Measurements from ENCODE around the gene SLC29A3. TPM values are rescaled to one million over a fixed set of nuclear protein-coding genes. Genes with fewer than 3 reads are reported as not detected.

Gene SLC29A3
- total RNA-seq, 1 experiment from 2014 or later: 9.2 TPM

DNA sequence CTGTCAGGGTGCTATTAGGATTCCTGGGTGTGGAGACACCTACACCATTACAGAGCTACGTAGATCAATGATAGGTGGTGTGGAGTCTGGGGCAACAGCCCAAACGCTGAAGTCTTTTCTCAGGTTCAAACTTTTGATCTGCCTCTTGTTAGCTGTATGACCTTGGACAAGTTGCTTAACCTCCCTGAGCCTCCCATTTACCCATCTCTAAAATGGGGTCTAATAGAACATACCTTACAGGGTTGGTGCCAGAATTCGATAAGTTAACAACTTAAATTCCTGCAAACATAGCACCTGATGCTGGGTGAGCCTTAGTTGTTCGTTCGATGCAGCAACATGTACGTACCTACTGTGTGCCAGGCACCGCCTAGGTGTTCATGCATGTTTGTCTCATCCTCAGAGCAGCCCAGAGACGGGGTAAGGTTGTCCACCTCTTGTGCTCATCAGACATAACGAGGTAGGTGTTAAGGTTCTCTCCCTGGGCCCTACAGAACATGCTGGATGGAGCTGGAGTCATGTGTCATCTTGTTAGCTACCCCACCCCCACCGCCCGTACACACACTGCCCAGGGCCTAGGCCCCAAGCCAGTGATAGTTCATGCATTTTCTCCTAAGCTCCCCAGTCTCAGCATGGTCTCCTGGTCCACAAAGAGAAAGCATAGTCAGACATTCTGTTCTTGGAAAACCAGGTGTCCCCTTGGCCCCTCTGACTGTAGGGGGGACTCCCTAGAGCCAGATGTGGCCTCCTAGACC, 41.0 kb upstream of the SLC29A3 start:
- no peaks in the 10 kb centered on the region for H3K9me3 Mint-ChIP-seq

More for the DNA sequence above, 41.0 kb upstream of the SLC29A3 start:
- H4K5ac ChIP-seq (ENCODE audit: insufficient read length, low read depth, low read length): no peak overlapping the region
- no peak overlapping the region for H2BK120ac ChIP-seq (ENCODE audit: low read depth, low read length, poor library complexity, severe bottlenecking)
- Mint-ChIP-seq H3K4me3 (no peak overlapping the region), H3K27ac (peak overlapping the region in 1 of 3 experiments; percentile 82; a peak in 1 of 7 replicates), H3K27me3 (ENCODE audit: low read depth) (no peaks in the 10 kb centered on the region), H3K36me3 (ENCODE audit: insufficient read depth in 1 of 3, low read depth in 3 of 3) (peaks cover 7 to 15% (median 13%) of the 10 kb centered on the region in 3 experiments; a peak in 6 of 7 replicates), H3K4me1 (peaks cover 38 to 43% of the 10 kb centered on the region in 2 experiments)
- no peak overlapping the region for H4K91ac ChIP-seq (ENCODE audit: insufficient read length, low read depth, low read length)
- H3T11ph ChIP-seq (ENCODE audit: low read length): no peak overlapping the region
- no peak overlapping the region for H3K9ac ChIP-seq (ENCODE audit: extremely low read depth, insufficient read length, low read length)
- TF ChIP-seq, protein P1, sequence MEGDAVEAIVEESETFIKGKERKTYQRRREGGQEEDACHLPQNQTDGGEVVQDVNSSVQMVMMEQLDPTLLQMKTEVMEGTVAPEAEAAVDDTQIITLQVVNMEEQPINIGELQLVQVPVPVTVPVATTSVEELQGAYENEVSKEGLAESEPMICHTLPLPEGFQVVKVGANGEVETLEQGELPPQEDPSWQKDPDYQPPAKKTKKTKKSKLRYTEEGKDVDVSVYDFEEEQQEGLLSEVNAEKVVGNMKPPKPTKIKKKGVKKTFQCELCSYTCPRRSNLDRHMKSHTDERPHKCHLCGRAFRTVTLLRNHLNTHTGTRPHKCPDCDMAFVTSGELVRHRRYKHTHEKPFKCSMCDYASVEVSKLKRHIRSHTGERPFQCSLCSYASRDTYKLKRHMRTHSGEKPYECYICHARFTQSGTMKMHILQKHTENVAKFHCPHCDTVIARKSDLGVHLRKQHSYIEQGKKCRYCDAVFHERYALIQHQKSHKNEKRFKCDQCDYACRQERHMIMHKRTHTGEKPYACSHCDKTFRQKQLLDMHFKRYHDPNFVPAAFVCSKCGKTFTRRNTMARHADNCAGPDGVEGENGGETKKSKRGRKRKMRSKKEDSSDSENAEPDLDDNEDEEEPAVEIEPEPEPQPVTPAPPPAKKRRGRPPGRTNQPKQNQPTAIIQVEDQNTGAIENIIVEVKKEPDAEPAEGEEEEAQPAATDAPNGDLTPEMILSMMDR (conservative IDR thresholded peaks at IDR 0.05): no peak
- no peak overlapping the region for H2BK5ac ChIP-seq (ENCODE audit: insufficient read length, low read length)
- H3K27ac ChIP-seq (ENCODE audit: insufficient read length, low read depth, low read length): no peak overlapping the region
- no peak overlapping the region for H2AK5ac ChIP-seq (ENCODE audit: insufficient read length, low read length)
- no peak overlapping the region for H2BK20ac ChIP-seq (ENCODE audit: low read depth, low read length, poor library complexity, severe bottlenecking)
- no peak overlapping the region for H3K56ac ChIP-seq (ENCODE audit: insufficient read length, low read depth, low read length)
- H4K20me1 ChIP-seq (ENCODE audit: control insufficient read depth, insufficient read depth, insufficient read length): no peaks in the 10 kb centered on the region
- H2AFZ ChIP-seq (ENCODE audit: low read length): no peak overlapping the region
- DNase-seq: no peak
- no peak overlapping the region for H3K18ac ChIP-seq (ENCODE audit: insufficient read length, low read depth, low read length)
- peaks cover 5% of the 10 kb centered on the region; the same call in 1 of the 2 replicates for H3K4me1 ChIP-seq (ENCODE audit: insufficient read depth, low read length)
- H3K79me2 ChIP-seq (ENCODE audit: insufficient read depth, low read length): no peaks in the 10 kb centered on the region
- H3K79me1 ChIP-seq (ENCODE audit: insufficient read depth, low read depth, low read length, poor library complexity, severe bottlenecking): no peaks in the 10 kb centered on the region
- no peaks in the 10 kb centered on the region for H3K27me3 ChIP-seq (ENCODE audit: insufficient read depth, low read length)
- H3K23me2 ChIP-seq (ENCODE audit: insufficient read length, low read depth, low read length, poor library complexity, severe bottlenecking): no peaks in the 10 kb centered on the region
- H3K23ac ChIP-seq (ENCODE audit: insufficient read length, low read depth, low read length): no peak overlapping the region
- H3K9me3 ChIP-seq (ENCODE audit: control insufficient read depth, low read depth, low read length): no peaks in the 10 kb centered on the region
- H2BK15ac ChIP-seq (ENCODE audit: low read depth, low read length): no peak overlapping the region
- no peak overlapping the region for H3K4ac ChIP-seq (ENCODE audit: low read depth, low read length)
- H2BK12ac ChIP-seq (ENCODE audit: insufficient read length, low read depth, low read length): no peak overlapping the region
- no peak overlapping the region for H4K8ac ChIP-seq (replicated peaks; ENCODE audit: insufficient read length, low read depth, low read length)
- no peak overlapping the region for H3K4me2 ChIP-seq (ENCODE audit: insufficient read depth, insufficient read length, low read length)
- H3K14ac ChIP-seq (ENCODE audit: insufficient read depth, low read length): no peak overlapping the region
- WGBS (ENCODE audit: extremely low coverage, insufficient read length, low lambda C conversion rate): no CpG with 5 or more reads among the region's 11 CpGs

Data from H9 (cell line).